ENCODE results near the gene REST.

REST gene

DNA sequence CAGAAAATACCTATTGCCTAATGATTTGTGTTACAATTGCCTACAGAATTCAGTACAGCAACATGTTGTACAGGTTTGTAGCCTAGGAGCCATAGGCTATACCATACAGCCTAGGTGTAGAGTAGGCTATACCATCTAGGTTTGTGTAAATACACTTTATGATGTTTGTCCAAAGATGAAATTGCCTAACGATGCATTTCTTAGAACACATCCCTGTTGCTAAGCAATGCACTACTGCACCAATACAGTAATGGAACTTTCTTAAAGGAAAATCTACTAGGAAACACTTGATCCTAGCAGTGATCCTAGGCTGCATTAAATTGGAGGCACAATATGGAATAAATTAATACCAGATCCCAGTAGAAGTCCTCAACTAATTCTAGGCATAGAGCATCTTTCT, 51.4 kb downstream of the REST start:
- no peak overlapping the region for H3K4me3 ChIP-seq (ENCODE audit: low read depth, low read length)
- peak; percentile 13 for DNase-seq (ENCODE audit: low read depth, low spot score)
- in situ Hi-C loops (cut with HindIII; ENCODE audit: low sequenced_read_pairs): no loop called here
- no peak for TF ChIP-seq CTCF (IDR thresholded peaks at IDR 0.05; ENCODE audit: low read depth, low read length)

GRCh38 chr4:56961107-56961500, 53.4 kb downstream of the REST start:
- no peak overlapping the region for H3K4me3 ChIP-seq (ENCODE audit: low read depth, low read length)
- in situ Hi-C loops (cut with HindIII; ENCODE audit: low sequenced_read_pairs): no loop called here
- TF ChIP-seq CTCF (IDR thresholded peaks at IDR 0.05; ENCODE audit: low read depth, low read length): no peak
- DNase-seq (ENCODE audit: low read depth, low spot score): no peak

- no peak for DNase-seq (ENCODE audit: low read depth, low spot score)
- H3K4me3 ChIP-seq (ENCODE audit: low read depth, low read length): no peak overlapping the region
- no peak for TF ChIP-seq CTCF (IDR thresholded peaks at IDR 0.05; ENCODE audit: low read depth, low read length)
- in situ Hi-C loops (cut with HindIII; ENCODE audit: low sequenced_read_pairs): no loop called here
Measured at GRCh38 chr4:56971383-56971782, 63.7 kb downstream of the REST start.

DNA sequence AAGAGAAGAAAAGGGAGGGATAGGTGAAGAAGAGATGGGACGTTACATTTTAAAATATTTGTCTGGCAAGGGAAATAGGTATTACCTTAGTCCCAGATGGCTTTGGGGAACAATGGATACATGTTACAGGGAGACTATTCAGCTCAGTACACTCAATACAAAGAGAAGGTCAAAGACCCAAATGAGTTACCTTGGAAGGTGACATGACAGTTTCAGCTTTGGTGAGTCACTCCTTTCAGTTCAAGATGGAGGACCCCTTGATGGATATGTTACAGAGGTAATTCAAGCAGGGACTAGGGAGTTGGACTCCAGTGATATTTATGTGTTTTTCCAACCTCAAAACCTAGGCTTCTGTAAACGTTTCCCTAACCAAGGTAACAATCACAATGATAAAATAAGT, 64.7 kb downstream of the REST start:
- DNase-seq (ENCODE audit: low read depth, low spot score): no peak
- H3K4me3 ChIP-seq (ENCODE audit: low read depth, low read length): no peak overlapping the region
- TF ChIP-seq CTCF (IDR thresholded peaks at IDR 0.05; ENCODE audit: low read depth, low read length): no peak
- in situ Hi-C loops (cut with HindIII; ENCODE audit: low sequenced_read_pairs): no loop called here

GRCh38 chr4:56972809-56973208, 65.1 kb downstream of the REST start:
- DNase-seq (ENCODE audit: low read depth, low spot score): no peak
- in situ Hi-C loops (cut with HindIII; ENCODE audit: low sequenced_read_pairs): no loop called here
- H3K4me3 ChIP-seq (ENCODE audit: low read depth, low read length): no peak overlapping the region
- TF ChIP-seq CTCF (IDR thresholded peaks at IDR 0.05; ENCODE audit: low read depth, low read length): no peak

DNA sequence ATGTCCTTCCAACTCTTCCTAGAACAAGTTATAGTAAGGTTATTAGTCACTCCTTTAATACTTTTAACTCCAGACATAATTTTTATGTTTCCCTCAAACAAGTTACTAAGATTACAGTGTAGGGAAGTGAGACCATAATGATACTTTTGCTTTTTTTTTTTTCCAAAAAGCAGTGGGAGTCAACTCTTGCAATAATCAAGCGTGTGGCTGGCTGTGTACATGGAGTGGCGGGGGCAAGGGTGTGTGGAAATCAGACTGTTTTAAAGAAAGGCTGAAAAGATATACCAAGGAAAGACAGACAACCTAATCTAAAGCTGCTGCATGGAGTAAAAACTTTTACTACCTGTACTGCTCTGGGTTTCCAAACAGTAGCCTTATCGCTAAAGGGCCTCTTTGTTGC, 65.6 kb downstream of the REST start:
- TF ChIP-seq CTCF (IDR thresholded peaks at IDR 0.05; ENCODE audit: low read depth, low read length): no peak
- no peak for DNase-seq (ENCODE audit: low read depth, low spot score)
- H3K4me3 ChIP-seq (ENCODE audit: low read depth, low read length): no peak overlapping the region
- in situ Hi-C loops (cut with HindIII; ENCODE audit: low sequenced_read_pairs): no loop called here

- in situ Hi-C loops (cut with HindIII; ENCODE audit: low sequenced_read_pairs): no loop called here
- no peak for TF ChIP-seq CTCF (IDR thresholded peaks at IDR 0.05; ENCODE audit: low read depth, low read length)
- no peak for DNase-seq (ENCODE audit: low read depth, low spot score)
- peak overlapping the region; percentile 89 for H3K4me3 ChIP-seq (ENCODE audit: low read depth, low read length)
Measured at GRCh38 chr4:56976283-56976836, 68.7 kb downstream of the REST start.
